H9 (cell line): ENCODE measurements around the gene SMTNL2. TPM values are rescaled to one million over a fixed set of nuclear protein-coding genes. Genes with fewer than 3 reads are reported as not detected.

Source experiments
- DNase-seq: peaks from one replicate; pipeline ENCODE4 v3.0.0-alpha.2; 2017
- H2AFZ ChIP-seq: one replicate; pipeline ENCODE4 v1.6.1; 2013; ENCODE audit warnings: mild to moderate bottlenecking, low read length, control low read depth, moderate library complexity
- H2AK5ac ChIP-seq: 2 replicates; pipeline ENCODE4 v1.6.1; 2013; ENCODE audit warnings: low read length, control low read depth, mixed read lengths; ENCODE audit not compliant: insufficient read length
- H2BK120ac ChIP-seq: one replicate; pipeline ENCODE4 v1.6.1; 2013; ENCODE audit warnings: low read depth, mild to moderate bottlenecking, low read length, control low read depth, inconsistent platforms; ENCODE audit not compliant: poor library complexity, severe bottlenecking
- H2BK12ac ChIP-seq: 2 replicates; pipeline ENCODE4 v1.6.1; 2013; ENCODE audit warnings: low read length, control low read depth, mixed read lengths, low read depth; ENCODE audit not compliant: insufficient read length
- H2BK15ac ChIP-seq: 2 replicates; pipeline ENCODE4 v1.6.1; 2013; ENCODE audit warnings: low read depth, low read length, control low read depth
- H2BK20ac ChIP-seq: one replicate; pipeline ENCODE4 v1.6.1; 2013; ENCODE audit warnings: low read depth, mild to moderate bottlenecking, low read length, control low read depth, inconsistent platforms; ENCODE audit not compliant: poor library complexity, severe bottlenecking
- H2BK5ac ChIP-seq: 2 replicates; pipeline ENCODE4 v1.6.1; 2013; ENCODE audit warnings: low read length, control low read depth, mixed read lengths; ENCODE audit not compliant: insufficient read length
- H3K14ac ChIP-seq: 2 replicates; pipeline ENCODE4 v1.6.1; 2013; ENCODE audit warnings: low read length, control low read depth; ENCODE audit not compliant: insufficient read depth
- H3K18ac ChIP-seq: 2 replicates; pipeline ENCODE4 v1.6.1; 2013; ENCODE audit warnings: low read depth, mild to moderate bottlenecking, mixed read lengths, low read length, control low read depth; ENCODE audit not compliant: insufficient read length
- H3K23ac ChIP-seq: 2 replicates; pipeline ENCODE4 v1.6.1; 2013; ENCODE audit warnings: low read length, control low read depth, mixed read lengths, low read depth; ENCODE audit not compliant: insufficient read length
- H3K23me2 ChIP-seq: 2 replicates; pipeline ENCODE4 v1.6.1; 2013; ENCODE audit warnings: low read depth, mild to moderate bottlenecking, mixed read lengths, low read length, control low read depth; ENCODE audit not compliant: insufficient read length, poor library complexity, severe bottlenecking
- H3K27ac ChIP-seq: 2 replicates; pipeline ENCODE4 v1.5.1; 2013; ENCODE audit warnings: low read length, control low read depth, mixed read lengths, low read depth; ENCODE audit not compliant: insufficient read length
- H3K27me3 ChIP-seq: 2 replicates; pipeline ENCODE4 v1.6.1; 2013; ENCODE audit warnings: low read length, control low read depth, inconsistent platforms; ENCODE audit not compliant: insufficient read depth
- H3K4ac ChIP-seq: 2 replicates; pipeline ENCODE4 v1.6.1; 2013; ENCODE audit warnings: low read depth, mild to moderate bottlenecking, control low read depth, inconsistent platforms, low read length, moderate library complexity
- H3K4me1 ChIP-seq: 2 replicates; pipeline ENCODE4 v1.6.1; 2013; ENCODE audit warnings: low read length, control low read depth, inconsistent platforms; ENCODE audit not compliant: insufficient read depth
- H3K4me2 ChIP-seq: 2 replicates; pipeline ENCODE4 v1.6.1; 2013; ENCODE audit warnings: low read length, control low read depth, mixed read lengths; ENCODE audit not compliant: insufficient read length, insufficient read depth
- H3K56ac ChIP-seq: 2 replicates; pipeline ENCODE4 v1.6.1; 2013; ENCODE audit warnings: low read depth, mild to moderate bottlenecking, mixed read lengths, low read length, control low read depth; ENCODE audit not compliant: insufficient read length
- H3K79me1 ChIP-seq: 2 replicates; pipeline ENCODE4 v1.6.1; 2013; ENCODE audit warnings: low read depth, mild to moderate bottlenecking, moderate library complexity, low read length, control low read depth, inconsistent platforms; ENCODE audit not compliant: insufficient read depth, poor library complexity, severe bottlenecking
- H3K79me2 ChIP-seq: 2 replicates; pipeline ENCODE4 v1.6.1; 2013; ENCODE audit warnings: low read length, control low read depth, inconsistent platforms; ENCODE audit not compliant: insufficient read depth
- H3K9ac ChIP-seq: 2 replicates; pipeline ENCODE4 v1.6.1; 2013; ENCODE audit warnings: low read length, control low read depth, mixed read lengths; ENCODE audit not compliant: insufficient read length; ENCODE audit errors: extremely low read depth
- H3K9me3 ChIP-seq: one replicate; pipeline ENCODE4 v1.6.1; 2013; ENCODE audit warnings: low read depth, low read length, inconsistent platforms; ENCODE audit not compliant: control insufficient read depth
- H3T11ph ChIP-seq: one replicate; pipeline ENCODE4 v1.6.1; 2013; ENCODE audit warnings: mild to moderate bottlenecking, low read length, control low read depth, inconsistent platforms
- H4K20me1 ChIP-seq: one replicate; pipeline ENCODE4 v1.6.1; 2013; ENCODE audit not compliant: control insufficient read depth, insufficient read length, insufficient read depth
- H4K5ac ChIP-seq: 2 replicates; pipeline ENCODE4 v1.6.1; 2013; ENCODE audit warnings: low read depth, mild to moderate bottlenecking, mixed read lengths, low read length, control low read depth; ENCODE audit not compliant: insufficient read length
- H4K8ac ChIP-seq: replicated peaks from 2 replicates; pipeline ENCODE4 v1.6.1; 2013; ENCODE audit warnings: low read length, control low read depth, mixed read lengths, low read depth; ENCODE audit not compliant: insufficient read length
- H4K91ac ChIP-seq: 2 replicates; pipeline ENCODE4 v1.6.1; 2013; ENCODE audit warnings: low read depth, mild to moderate bottlenecking, moderate library complexity, mixed read lengths, low read length, control low read depth; ENCODE audit not compliant: insufficient read length
- H3K27ac Mint-ChIP-seq, 3 experiments: 2 replicates in 2 of 3; 3 replicates in 1 of 3; pipeline ENCODE4 v1.8.0; 2020 to 2021; ENCODE audit warnings: mixed read lengths in 3 of 3, mild to moderate bottlenecking in 1 of 3, moderate library complexity in 1 of 3
- H3K27me3 Mint-ChIP-seq: 2 replicates; pipeline ENCODE4 v1.8.0; 2021; ENCODE audit warnings: low read depth, mild to moderate bottlenecking, moderate library complexity, mixed read lengths
- H3K36me3 Mint-ChIP-seq, 3 experiments: 2 replicates in 2 of 3; 3 replicates in 1 of 3; pipeline ENCODE4 v1.8.0; 2020 to 2021; ENCODE audit warnings: low read depth in 3 of 3, mixed read lengths in 3 of 3; ENCODE audit not compliant: insufficient read depth in 1 of 3
- H3K4me1 Mint-ChIP-seq, 2 experiments: 2 replicates each; pipeline ENCODE4 v1.8.0; 2020; ENCODE audit warnings: mixed read lengths in 2 of 2
- H3K4me3 Mint-ChIP-seq, 2 experiments: 2 replicates in 1 of 2; 3 replicates in 1 of 2; pipeline ENCODE4 v1.8.0; 2020 to 2021; ENCODE audit warnings: mild to moderate bottlenecking in 2 of 2, mixed read lengths in 2 of 2, moderate library complexity in 1 of 2
- H3K9me3 Mint-ChIP-seq, 2 experiments: 2 replicates in 1 of 2; 3 replicates in 1 of 2; pipeline ENCODE4 v1.8.0; 2020; ENCODE audit warnings: mild to moderate bottlenecking in 2 of 2, mixed read lengths in 2 of 2, moderate library complexity in 1 of 2
- CTCF ChIP-seq: fragments of 200-600 bp; sonication (generic); conservative IDR thresholded peaks from 3 replicates; pipeline ENCODE4 v1.8.0; 2021; ENCODE audit warnings: antibody characterized with exemption, mild to moderate bottlenecking
- WGBS: extraction: QIAGEN DNeasy Blood & Tissue Kit; methylation state at CpG from one replicate; pipeline ENCODE4 v1.1.7; 2013; ENCODE audit warnings: missing lambda C conversion rate, low lambda C conversion rate, mixed read lengths; ENCODE audit not compliant: insufficient read length; ENCODE audit errors: extremely low coverage; 5-methylcytosine and 5-hydroxymethylcytosine counted together
- total RNA-seq: library from RNA; stranded (reverse); gene quantifications from 2 replicates; pipeline ENCODE4 v1.2.1, GENCODE V29; 2021

Gene SMTNL2
- total RNA-seq, 1 experiment from 2014 or later, result 0.77 TPM

- Histone ChIP-seq H3K14ac (no peak overlapping the region; the same call in 1 of the 2 replicates), H3K56ac (no peak overlapping the region), H2BK5ac (no peak overlapping the region), H2AFZ (no peak overlapping the region), H3K27me3 (peaks cover 23% of the 10 kb centered on the region; the same call in 1 of the 2 replicates), H3T11ph (no peak overlapping the region), H3K23me2 (peaks cover 10% of the 10 kb centered on the region), H2AK5ac (no peak overlapping the region), H3K9ac (no peak overlapping the region), H2BK20ac (no peak overlapping the region), H3K4me1 (no peaks in the 10 kb centered on the region; the same call in 1 of the 2 replicates), H4K20me1 (peaks cover 2% of the 10 kb centered on the region), H2BK12ac (no peak overlapping the region), H3K4me2 (peak overlapping the region; percentile 77), H3K79me2 (no peaks in the 10 kb centered on the region), H4K5ac (no peak overlapping the region), H3K9me3 (no peaks in the 10 kb centered on the region), H3K18ac (no peak overlapping the region), H3K23ac (no peak overlapping the region), H2BK15ac (no peak overlapping the region), H2BK120ac (no peak overlapping the region), H4K8ac (no peak overlapping the region), H4K91ac (no peak overlapping the region), H3K79me1 (no peaks in the 10 kb centered on the region), H3K4ac (no peak overlapping the region), H3K27ac (no peak overlapping the region)
- no CpG with 5 or more reads among the region's 12 CpGs for WGBS
- Mint-ChIP-seq H3K4me1 (peaks cover 21 to 37% of the 10 kb centered on the region in 2 experiments), H3K27ac (no peak overlapping the region), H3K36me3 (no peaks in the 10 kb centered on the region; a peak in 1 of 7 replicates), H3K27me3 (peaks cover 71% of the 10 kb centered on the region), H3K4me3 (peak overlapping the region; percentile 71 to 90), H3K9me3 (no peaks in the 10 kb centered on the region)
- TF ChIP-seq CTCF, result peak; percentile 55
- peak; percentile 75 for DNase-seq
These were observed 588 bp upstream of the SMTNL2 start for GRCh38 chr17:4583782-4584100.
